Natural killer cell treated with Interleukin-12 subunit alpha and Interleukin-12 subunit beta and Interleukin-15 and Interleukin-18, amount 100 ng/mL, for 72 hours (primary cell): ENCODE results near the gene IFT52. TPM values are rescaled to one million over a fixed set of nuclear protein-coding genes. Genes with fewer than 3 reads are reported as not detected.
A peak's percentile ranks its signal among the peaks of the same experiment; 100 is the strongest.

Experiments
- ATAC-seq, 2 donors: fragments of 150-1000 bp; cut with Tn5 transposase in 1 of 2; sonication (Bioruptor Pico), chemical (Tn5 transposase) in 1 of 2; 2 replicates each; pipeline ENCODE4 v1.10.0; 2021
- DNase-seq: peaks from one replicate; pipeline ENCODE4 v3.0.0; 2022; ENCODE audit warnings: low spot score
- H3K27ac Mint-ChIP-seq, 2 donors: 1 replicate in 1 of 2; 2 replicates in 1 of 2; pipeline ENCODE4 v1.8.0; 2022; ENCODE audit warnings: mixed read lengths in 2 of 2, mild to moderate bottlenecking in 1 of 2, moderate library complexity in 1 of 2
- H3K27me3 Mint-ChIP-seq, 2 donors: 1 replicate in 1 of 2; 2 replicates in 1 of 2; pipeline ENCODE4 v1.8.0; 2022; ENCODE audit warnings: mixed read lengths in 2 of 2
- H3K36me3 Mint-ChIP-seq: one replicate; pipeline ENCODE4 v1.8.0; 2022; ENCODE audit warnings: mixed read lengths
- H3K4me1 Mint-ChIP-seq, 2 donors: 1 replicate in 1 of 2; 2 replicates in 1 of 2; pipeline ENCODE4 v1.8.0; 2022; ENCODE audit warnings: low read depth in 2 of 2, mixed read lengths in 2 of 2, mild to moderate bottlenecking in 1 of 2
- H3K4me3 Mint-ChIP-seq: one replicate; pipeline ENCODE4 v1.8.0; 2022; ENCODE audit warnings: mixed read lengths
- H3K9me3 Mint-ChIP-seq: 2 replicates; pipeline ENCODE4 v1.8.0; 2022; ENCODE audit warnings: mixed read lengths
- total RNA-seq, 2 donors: library from RNA; stranded (reverse); gene quantifications; one replicate each; pipeline ENCODE4 v1.2.3, GENCODE V29; 2022

Gene IFT52
- total RNA-seq, 2 donors from 2014 or later: 19.1 to 20.7 TPM

DNA sequence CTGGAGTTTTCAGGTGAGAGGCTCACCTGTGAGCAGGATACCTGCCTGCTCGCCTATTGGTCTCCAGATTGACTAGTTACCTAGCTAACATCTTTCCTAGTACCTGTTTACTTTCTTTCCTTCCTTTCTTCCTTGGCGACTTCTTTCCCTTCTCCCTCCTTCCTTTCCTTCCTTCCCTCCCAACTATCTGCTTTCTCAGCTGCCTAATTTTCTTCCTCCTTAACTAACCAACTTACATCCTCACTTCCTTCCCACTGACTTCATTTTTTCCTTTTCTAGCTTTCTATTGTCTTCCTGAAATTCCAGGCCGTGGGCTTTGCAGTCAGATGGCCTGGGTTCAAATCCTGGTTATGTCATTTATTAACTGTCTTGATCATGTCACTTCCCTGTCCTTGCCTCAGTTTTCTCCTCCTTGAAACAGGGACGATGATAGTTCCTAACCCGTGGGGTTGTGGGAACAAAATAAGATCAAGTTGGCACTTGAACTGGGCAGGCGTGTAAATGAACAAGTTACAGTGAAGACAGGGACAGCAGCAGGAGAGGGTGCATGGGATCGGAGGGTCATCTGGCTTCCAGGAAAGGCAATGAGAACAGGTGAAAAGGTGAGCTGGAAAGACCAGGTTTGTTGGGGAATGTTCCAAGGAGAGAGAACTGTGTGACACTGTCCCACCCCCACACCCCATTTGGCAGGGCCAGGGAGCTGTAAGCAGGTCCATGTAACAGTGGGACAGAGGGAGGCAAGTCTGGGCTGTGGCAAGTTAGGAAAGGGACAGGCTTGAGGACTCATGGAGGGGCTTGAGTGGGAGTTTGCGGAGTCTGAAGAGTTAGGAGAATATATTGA lies 31.4 kb upstream of the IFT52 start:
- H3K36me3 Mint-ChIP-seq: no peaks in the 10 kb centered on the region
- ATAC-seq: no peak
- H3K9me3 Mint-ChIP-seq: no peaks in the 10 kb centered on the region
- H3K27me3 Mint-ChIP-seq: peaks cover 0 to 5% of the 10 kb centered on the region in 2 donors
- no peak overlapping the region for H3K4me3 Mint-ChIP-seq
- no peak overlapping the region for H3K27ac Mint-ChIP-seq
- no peak for DNase-seq
- no peaks in the 10 kb centered on the region for H3K4me1 Mint-ChIP-seq

DNA sequence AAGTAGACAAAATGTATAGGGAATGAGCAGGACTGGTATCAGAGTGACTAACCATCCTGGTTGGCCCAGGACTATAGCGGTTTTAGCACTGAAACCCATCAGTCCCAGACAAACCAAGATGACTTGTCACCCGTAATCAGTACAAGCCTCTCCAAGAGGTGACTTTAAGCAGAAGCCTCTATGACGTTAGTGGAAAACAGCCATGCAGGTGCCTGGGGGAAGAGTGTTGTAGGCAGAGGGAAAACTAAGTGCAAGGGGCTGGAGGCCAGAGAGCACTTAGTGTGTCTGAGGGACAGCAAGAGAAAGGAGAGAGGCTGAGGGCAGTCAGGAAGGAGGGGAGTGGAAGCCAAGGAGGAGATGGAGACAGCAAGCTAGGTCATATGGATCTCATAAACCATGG lies 29.8 kb upstream of the IFT52 start:
- no peaks in the 10 kb centered on the region for H3K9me3 Mint-ChIP-seq
- no peak overlapping the region for H3K27ac Mint-ChIP-seq
- DNase-seq (no peak), ATAC-seq (no peak)
- no peaks in the 10 kb centered on the region for H3K4me1 Mint-ChIP-seq
- H3K27me3 Mint-ChIP-seq: peaks cover 0 to 5% of the 10 kb centered on the region in 2 donors
- no peak overlapping the region for H3K4me3 Mint-ChIP-seq
- H3K36me3 Mint-ChIP-seq: no peaks in the 10 kb centered on the region

DNA sequence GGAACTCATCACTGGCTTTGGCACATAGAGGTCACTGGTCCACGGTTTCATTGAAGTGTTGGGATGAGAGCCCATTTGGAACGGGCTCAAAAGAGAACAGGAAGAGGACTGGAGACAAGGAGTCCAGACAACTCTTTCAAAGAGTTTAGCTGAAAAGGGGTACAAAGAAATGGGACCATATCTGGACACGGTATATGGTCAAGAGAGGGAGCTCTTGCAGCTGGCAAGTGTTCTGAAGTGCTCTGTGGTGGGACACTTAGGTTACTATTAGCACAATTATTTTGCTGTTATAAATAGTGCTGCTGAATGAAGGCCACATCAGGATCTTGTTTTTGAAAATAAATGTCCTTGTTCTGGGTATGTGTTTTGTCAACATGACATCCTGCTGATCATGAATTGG lies 27.3 kb upstream of the IFT52 start:
- Mint-ChIP-seq H3K9me3 (no peaks in the 10 kb centered on the region), H3K4me3 (no peak overlapping the region), H3K27ac (no peak overlapping the region), H3K27me3 (peaks cover 0 to 5% of the 10 kb centered on the region in 2 donors), H3K36me3 (no peaks in the 10 kb centered on the region), H3K4me1 (no peaks in the 10 kb centered on the region)
- ATAC-seq (no peak), DNase-seq (no peak)

DNA sequence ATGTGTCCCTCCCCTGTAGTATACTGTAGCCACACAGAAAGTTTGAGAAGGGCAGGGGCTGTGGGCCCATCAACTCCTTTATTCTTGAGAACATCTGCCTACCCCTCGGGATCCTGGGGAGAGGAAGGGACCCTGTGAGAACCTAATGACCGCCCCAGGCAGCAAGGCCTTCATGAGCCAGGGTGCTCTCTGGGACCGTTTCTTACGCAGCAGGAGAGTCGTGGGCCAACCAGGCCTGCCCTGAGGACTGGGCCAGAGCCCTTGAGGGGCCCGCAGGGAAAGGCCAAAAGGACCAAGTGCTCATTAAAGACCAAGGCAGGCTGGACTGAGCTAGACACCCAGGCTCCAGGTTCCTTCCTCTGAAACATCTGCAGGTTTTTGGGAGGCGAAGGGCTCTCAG lies 26.7 kb upstream of the IFT52 start:
- Mint-ChIP-seq H3K36me3 (no peaks in the 10 kb centered on the region), H3K4me1 (no peaks in the 10 kb centered on the region), H3K9me3 (no peaks in the 10 kb centered on the region), H3K4me3 (no peak overlapping the region), H3K27ac (no peak overlapping the region), H3K27me3 (peaks cover 0 to 5% of the 10 kb centered on the region in 2 donors)
- ATAC-seq (no peak), DNase-seq (no peak)

DNA sequence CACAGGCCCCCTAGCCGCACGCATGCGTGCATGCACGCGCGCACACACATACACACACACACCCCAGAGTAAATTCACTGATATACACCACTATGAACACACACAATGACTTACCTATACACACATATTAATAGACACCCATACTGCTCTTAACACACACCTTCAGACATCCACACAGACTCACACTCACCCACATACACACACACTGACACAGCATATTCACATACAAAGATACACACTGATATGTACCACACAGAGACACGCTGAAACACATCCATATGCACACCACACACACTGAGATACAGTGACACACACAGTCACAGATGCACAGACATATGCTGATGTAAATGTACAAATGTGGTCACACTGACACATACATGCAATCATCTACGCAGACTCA lies 26.3 kb upstream of the IFT52 start:
- DNase-seq (no peak), ATAC-seq (peak; percentile 18 to 41)
- H3K36me3 Mint-ChIP-seq: no peaks in the 10 kb centered on the region
- H3K4me3 Mint-ChIP-seq: no peak overlapping the region
- peaks cover 0 to 2% of the 10 kb centered on the region in 2 donors for H3K27me3 Mint-ChIP-seq
- no peaks in the 10 kb centered on the region for H3K4me1 Mint-ChIP-seq
- H3K9me3 Mint-ChIP-seq: no peaks in the 10 kb centered on the region
- no peak overlapping the region for H3K27ac Mint-ChIP-seq

DNA sequence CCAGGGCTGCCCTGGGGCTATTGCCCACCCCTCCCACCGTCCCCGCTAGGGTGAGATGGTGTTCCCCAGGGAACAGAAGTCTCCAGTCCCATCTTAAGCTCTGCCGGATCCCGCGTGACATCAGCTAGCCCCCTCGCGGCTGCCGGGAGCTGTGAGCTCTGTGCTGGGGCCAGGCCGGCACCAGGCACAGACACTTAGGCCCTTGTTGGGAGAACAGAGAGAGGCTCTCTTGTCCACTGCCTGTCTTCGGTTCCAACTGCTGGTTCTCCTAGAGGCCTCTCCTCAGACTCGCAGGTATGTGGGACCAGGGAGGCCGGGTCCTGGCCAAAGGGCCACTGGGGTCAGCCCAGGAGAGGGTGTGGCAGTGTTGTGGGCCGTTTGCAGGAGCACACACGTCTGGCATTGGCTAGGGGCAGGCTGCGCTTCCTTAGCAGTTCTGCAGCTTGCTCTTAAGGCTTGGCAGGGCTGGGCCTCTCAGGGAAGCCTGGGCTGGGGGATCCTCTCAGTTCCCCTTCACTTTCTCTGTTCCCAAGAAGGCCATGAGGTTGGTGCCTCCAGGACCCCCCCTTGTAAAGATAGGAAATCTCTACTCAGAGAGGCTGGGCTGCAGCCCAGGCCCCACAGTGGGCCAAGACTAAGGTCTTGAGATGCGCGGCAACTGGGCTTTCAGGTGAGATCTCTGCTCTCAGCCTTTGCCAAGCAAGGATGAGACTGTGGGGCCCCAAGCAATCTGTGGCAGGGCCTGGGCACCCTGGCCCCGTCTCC lies 25.6 kb upstream of the IFT52 start:
- peaks cover 0 to 2% of the 10 kb centered on the region in 2 donors for H3K27me3 Mint-ChIP-seq
- no peak overlapping the region for H3K27ac Mint-ChIP-seq
- no peaks in the 10 kb centered on the region for H3K4me1 Mint-ChIP-seq
- ATAC-seq: no peak
- H3K4me3 Mint-ChIP-seq: no peak overlapping the region
- no peaks in the 10 kb centered on the region for H3K36me3 Mint-ChIP-seq
- H3K9me3 Mint-ChIP-seq: no peaks in the 10 kb centered on the region
- DNase-seq: no peak

DNA sequence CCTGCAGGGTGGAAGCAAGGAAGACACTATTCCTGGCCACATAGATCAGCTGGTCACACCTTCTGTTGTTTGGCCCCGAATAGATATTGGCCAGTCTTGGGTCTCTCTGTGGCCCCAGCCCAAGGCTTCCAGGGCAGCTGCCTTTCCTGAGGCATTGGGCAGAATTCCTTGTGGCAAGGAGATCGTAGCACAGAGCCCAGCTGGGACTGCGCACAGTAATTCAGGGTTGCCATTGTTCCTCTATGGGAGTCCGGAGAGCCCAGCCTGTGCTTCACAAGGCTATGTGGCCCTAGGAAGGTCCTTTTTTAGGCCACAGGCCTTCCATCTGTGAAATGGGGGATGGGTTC lies 25.0 kb upstream of the IFT52 start:
- H3K36me3 Mint-ChIP-seq: no peaks in the 10 kb centered on the region
- DNase-seq: no peak
- H3K4me1 Mint-ChIP-seq: no peaks in the 10 kb centered on the region
- peaks cover 0 to 2% of the 10 kb centered on the region in 2 donors for H3K27me3 Mint-ChIP-seq
- ATAC-seq: no peak
- no peaks in the 10 kb centered on the region for H3K9me3 Mint-ChIP-seq
- H3K4me3 Mint-ChIP-seq: no peak overlapping the region
- no peak overlapping the region for H3K27ac Mint-ChIP-seq

DNA sequence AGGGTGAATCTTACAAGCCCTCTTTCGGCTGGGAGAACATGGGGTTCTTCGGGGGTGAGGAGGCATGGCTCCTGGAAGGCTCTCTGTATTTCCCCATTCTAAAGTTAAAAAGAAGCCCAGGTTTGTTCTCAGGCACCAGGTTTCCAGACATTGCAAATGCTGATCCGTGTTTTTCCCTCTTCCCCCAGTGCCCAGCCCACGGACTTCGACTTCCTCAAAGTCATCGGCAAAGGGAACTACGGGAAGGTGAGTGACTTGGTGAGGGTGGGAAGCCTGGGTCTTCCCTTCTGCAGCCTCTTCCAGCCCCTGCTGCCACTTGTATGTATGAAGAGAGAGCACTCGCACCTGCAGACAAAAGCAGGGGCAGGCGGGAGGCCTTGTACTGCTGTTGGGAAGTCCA lies 23.3 kb upstream of the IFT52 start:
- H3K27ac Mint-ChIP-seq: no peak overlapping the region
- H3K9me3 Mint-ChIP-seq: no peaks in the 10 kb centered on the region
- ATAC-seq (no peak), DNase-seq (no peak)
- no peaks in the 10 kb centered on the region for H3K27me3 Mint-ChIP-seq
- H3K4me3 Mint-ChIP-seq: no peak overlapping the region
- H3K4me1 Mint-ChIP-seq: no peaks in the 10 kb centered on the region
- H3K36me3 Mint-ChIP-seq: no peaks in the 10 kb centered on the region

DNA sequence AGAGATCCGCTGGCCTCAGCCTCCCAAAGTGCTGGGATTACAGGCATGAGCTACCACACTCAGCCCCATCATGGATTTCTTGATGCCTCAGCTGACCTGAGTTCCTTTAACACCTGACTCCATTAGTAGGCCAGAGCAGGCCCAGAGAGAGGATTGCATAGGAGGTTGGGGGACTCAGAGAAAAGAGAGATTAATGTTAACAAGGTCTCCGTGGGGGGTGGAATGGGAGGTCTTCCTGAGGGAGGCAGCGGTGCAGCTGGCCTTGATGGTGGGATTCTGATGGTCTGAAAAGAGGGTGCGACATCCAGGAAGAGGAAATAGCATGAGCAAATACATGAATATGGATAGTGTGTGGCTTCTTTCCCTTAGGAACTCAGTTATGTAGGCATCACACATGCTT lies 22.0 kb upstream of the IFT52 start:
- ATAC-seq (no peak), DNase-seq (no peak)
- Mint-ChIP-seq H3K4me1 (no peaks in the 10 kb centered on the region), H3K27me3 (no peaks in the 10 kb centered on the region), H3K36me3 (no peaks in the 10 kb centered on the region), H3K9me3 (no peaks in the 10 kb centered on the region), H3K27ac (no peak overlapping the region), H3K4me3 (no peak overlapping the region)

DNA sequence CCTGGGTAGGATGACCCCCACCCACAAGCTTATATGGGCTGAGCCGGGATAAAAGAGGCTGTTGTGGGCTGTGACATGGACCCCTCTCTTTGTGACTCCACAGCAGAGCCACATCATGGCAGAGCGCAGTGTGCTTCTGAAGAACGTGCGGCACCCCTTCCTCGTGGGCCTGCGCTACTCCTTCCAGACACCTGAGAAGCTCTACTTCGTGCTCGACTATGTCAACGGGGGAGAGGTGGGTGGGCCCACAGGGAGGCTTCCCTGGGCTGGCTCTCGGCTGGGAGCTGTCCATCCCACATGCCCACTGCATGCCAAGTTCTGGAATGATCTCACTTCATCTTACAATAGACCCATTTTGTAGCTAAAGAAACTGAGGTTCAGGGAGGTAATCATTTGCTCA lies 21.5 kb upstream of the IFT52 start:
- H3K4me3 Mint-ChIP-seq: no peak overlapping the region
- no peak overlapping the region for H3K27ac Mint-ChIP-seq
- H3K36me3 Mint-ChIP-seq: no peaks in the 10 kb centered on the region
- DNase-seq (no peak), ATAC-seq (no peak)
- H3K9me3 Mint-ChIP-seq: no peaks in the 10 kb centered on the region
- no peaks in the 10 kb centered on the region for H3K4me1 Mint-ChIP-seq
- no peaks in the 10 kb centered on the region for H3K27me3 Mint-ChIP-seq

DNA sequence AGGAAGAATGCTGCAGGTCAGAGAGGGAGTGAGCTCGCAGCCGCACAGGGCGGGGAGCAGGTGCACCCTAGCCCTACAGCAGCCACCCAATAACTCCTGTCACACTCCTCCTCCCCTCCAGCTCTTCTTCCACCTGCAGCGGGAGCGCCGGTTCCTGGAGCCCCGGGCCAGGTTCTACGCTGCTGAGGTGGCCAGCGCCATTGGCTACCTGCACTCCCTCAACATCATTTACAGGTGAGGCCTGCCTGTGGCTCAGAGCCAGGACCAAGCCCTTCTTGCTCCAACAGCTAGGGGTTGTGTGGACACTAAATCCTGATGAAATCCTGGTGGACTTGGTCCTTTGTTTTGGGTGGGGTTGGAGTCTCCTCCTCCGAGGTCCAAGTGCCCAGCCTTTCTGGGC lies 20.2 kb upstream of the IFT52 start:
- ATAC-seq: peak in 1 of 2 donors; percentile 17
- no peaks in the 10 kb centered on the region for H3K9me3 Mint-ChIP-seq

DNA sequence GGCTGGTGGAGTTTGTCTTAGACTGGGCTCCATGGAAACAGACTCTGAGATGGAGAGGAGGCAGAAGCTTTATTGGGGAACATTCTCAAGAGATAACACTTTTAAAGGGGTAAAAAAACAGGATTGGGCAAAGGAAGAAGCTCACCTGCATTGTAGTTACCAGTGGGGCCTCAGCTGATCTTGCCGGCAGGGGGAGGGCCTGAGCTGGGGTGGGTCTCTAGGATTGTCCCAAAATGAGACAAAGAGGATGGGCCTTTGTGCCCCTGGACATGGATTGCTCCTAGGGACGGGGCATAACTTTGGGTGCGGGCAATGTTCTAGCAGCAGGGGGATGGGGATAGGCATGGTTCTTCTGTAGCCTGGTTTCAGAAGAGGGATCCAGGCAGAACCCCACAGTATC lies 19.4 kb upstream of the IFT52 start:
- Mint-ChIP-seq H3K9me3 (no peaks in the 10 kb centered on the region), H3K36me3 (no peaks in the 10 kb centered on the region), H3K27me3 (no peaks in the 10 kb centered on the region), H3K27ac (no peak overlapping the region), H3K4me3 (no peak overlapping the region), H3K4me1 (no peaks in the 10 kb centered on the region)
- DNase-seq (no peak), ATAC-seq (no peak)

More for the DNA sequence above, 20.2 kb upstream of the IFT52 start:
- no peaks in the 10 kb centered on the region for H3K27me3 Mint-ChIP-seq
- no peak for DNase-seq
- no peaks in the 10 kb centered on the region for H3K36me3 Mint-ChIP-seq
- H3K4me3 Mint-ChIP-seq: no peak overlapping the region
- H3K27ac Mint-ChIP-seq: no peak overlapping the region
- no peaks in the 10 kb centered on the region for H3K4me1 Mint-ChIP-seq

DNA sequence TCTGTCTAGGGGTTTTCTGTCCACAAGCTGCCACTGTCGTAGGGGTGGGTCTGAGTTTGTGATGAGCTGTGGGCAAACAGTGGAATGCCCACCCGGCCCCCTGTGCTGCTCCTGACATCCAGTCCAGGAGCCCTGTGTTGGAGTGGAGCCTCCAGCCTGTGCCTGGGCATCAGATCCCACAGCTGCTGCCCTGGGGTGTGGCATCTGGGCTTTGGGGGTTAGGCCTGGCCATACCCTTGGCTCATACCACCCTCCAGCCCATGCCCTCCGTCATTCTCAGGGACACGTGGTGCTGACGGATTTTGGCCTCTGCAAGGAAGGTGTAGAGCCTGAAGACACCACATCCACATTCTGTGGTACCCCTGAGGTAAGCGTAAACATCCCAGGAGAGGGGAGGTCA lies 19.0 kb upstream of the IFT52 start:
- no peaks in the 10 kb centered on the region for H3K4me1 Mint-ChIP-seq
- no peak overlapping the region for H3K4me3 Mint-ChIP-seq
- H3K27me3 Mint-ChIP-seq: no peaks in the 10 kb centered on the region

DNA sequence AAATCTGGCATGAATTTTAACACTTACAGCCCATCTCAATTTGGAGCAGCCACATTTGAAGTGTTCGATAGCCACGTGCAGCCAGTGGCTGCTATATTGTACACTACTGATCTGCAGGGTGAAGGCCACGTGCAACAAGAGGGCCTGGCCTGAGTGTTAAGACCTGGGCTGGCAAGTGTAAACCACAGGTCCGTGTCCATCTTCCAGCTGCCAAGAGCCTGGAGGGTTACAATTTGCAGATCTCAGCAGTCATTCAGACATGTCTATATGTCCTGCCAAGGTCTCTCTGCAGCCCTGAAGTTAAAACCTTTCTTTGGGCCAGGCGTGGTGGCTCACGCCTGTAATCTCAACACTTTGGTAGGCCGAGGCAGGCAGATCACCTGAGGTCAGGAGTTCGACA lies 17.8 kb upstream of the IFT52 start:
- H3K36me3 Mint-ChIP-seq: no peaks in the 10 kb centered on the region
- no peaks in the 10 kb centered on the region for H3K4me1 Mint-ChIP-seq
- no peaks in the 10 kb centered on the region for H3K27me3 Mint-ChIP-seq
- DNase-seq (no peak), ATAC-seq (no peak)
- H3K9me3 Mint-ChIP-seq: no peaks in the 10 kb centered on the region
- H3K4me3 Mint-ChIP-seq: no peak overlapping the region
- no peak overlapping the region for H3K27ac Mint-ChIP-seq

More for the DNA sequence above, 19.0 kb upstream of the IFT52 start:
- Mint-ChIP-seq H3K36me3 (no peaks in the 10 kb centered on the region), H3K9me3 (no peaks in the 10 kb centered on the region), H3K27ac (no peak overlapping the region)
- no peak for ATAC-seq
- no peak for DNase-seq
